Measurements from ENCODE around the gene GYPC. TPM values are rescaled to one million over a fixed set of nuclear protein-coding genes. Genes with fewer than 3 reads are reported as not detected.

The GYPC gene
- total and polyA plus RNA-seq, 4 donors = 8.7 to 419 (median 12.3) TPM

- Histone ChIP-seq H3K36me3 (ENCODE audit: control insufficient read depth in 4 of 4, insufficient read depth in 3 of 4, low read depth in 1 of 4, low read length in 3 of 4) (peaks cover 0 to 6% (median 2%) of the 10 kb centered on the region in 4 donors), H3K27ac (ENCODE audit: low read depth in 1 of 2, low read length in 2 of 2) (no peak overlapping the region), H3K4me3 (ENCODE audit: low read depth in 1 of 3, low read length in 3 of 3) (no peak overlapping the region), H3K9ac (ENCODE audit: low read depth in 1 of 2, low read length in 2 of 2) (no peak overlapping the region), H3K9me3 (ENCODE audit: control insufficient read depth in 4 of 4, low read length in 3 of 4) (no peaks in the 10 kb centered on the region), H3K27me3 (ENCODE audit: control insufficient read depth in 4 of 4, insufficient read depth in 4 of 4, low read length in 3 of 4) (no peaks in the 10 kb centered on the region), H3K4me1 (ENCODE audit: control insufficient read depth in 4 of 4, insufficient read depth in 4 of 4, low read length in 3 of 4) (no peaks in the 10 kb centered on the region)
- no peak for DNase-seq (ENCODE audit: low spot score)
- 72% methylated on average over 2 of the region's 2 CpGs for WGBS
- TF ChIP-seq NR2F2 (IDR thresholded peaks at IDR 0.05) (no peak), MAX (IDR thresholded peaks at IDR 0.05) (no peak), ATF3 (IDR thresholded peaks at IDR 0.05) (no peak), FOXA2 (IDR thresholded peaks at IDR 0.05) (no peak), HNF4G (IDR thresholded peaks at IDR 0.05) (no peak), YY1 (IDR thresholded peaks at IDR 0.05) (no peak), CTCF (IDR thresholded peaks at IDR 0.05; ENCODE audit: low read depth, low read length, missing input control) (no peak), HNF4A (conservative IDR thresholded peaks at IDR 0.05) (no peak), ZBTB33 (IDR thresholded peaks at IDR 0.05) (no peak), TAF1 (conservative IDR thresholded peaks at IDR 0.05) (no peak), GABPA (IDR thresholded peaks at IDR 0.05 in 1 of 2, conservative IDR thresholded peaks at IDR 0.05 in 1 of 2) (no peak), JUND (IDR thresholded peaks at IDR 0.05) (no peak), EGR1 (IDR thresholded peaks at IDR 0.05; ENCODE audit: low read depth in 2 of 2) (no peak), RAD21 (IDR thresholded peaks at IDR 0.05) (no peak), SP1 (IDR thresholded peaks at IDR 0.05) (no peak), FOXA1 (IDR thresholded peaks at IDR 0.05) (no peak), RXRA (IDR thresholded peaks at IDR 0.05) (no peak), REST (IDR thresholded peaks at IDR 0.05) (no peak)
These were observed 43.1 kb downstream of the GYPC start for GRCh38 chr2:126699018-126699417.

All from liver (tissue), 9 donors.